COR-L47 (cell line): ENCODE results near the gene CYSRT1.
"Not testable (repeated sequence)": the region's sequence is repeated elsewhere in the genome, so short reads cannot be mapped to it uniquely, and the experiment has no call there.

Experiments
- DNase-seq: peaks from one replicate; lab custom pipeline; 2025; lab: John Stamatoyannopoulos, UW

The CYSRT1 gene

DNA sequence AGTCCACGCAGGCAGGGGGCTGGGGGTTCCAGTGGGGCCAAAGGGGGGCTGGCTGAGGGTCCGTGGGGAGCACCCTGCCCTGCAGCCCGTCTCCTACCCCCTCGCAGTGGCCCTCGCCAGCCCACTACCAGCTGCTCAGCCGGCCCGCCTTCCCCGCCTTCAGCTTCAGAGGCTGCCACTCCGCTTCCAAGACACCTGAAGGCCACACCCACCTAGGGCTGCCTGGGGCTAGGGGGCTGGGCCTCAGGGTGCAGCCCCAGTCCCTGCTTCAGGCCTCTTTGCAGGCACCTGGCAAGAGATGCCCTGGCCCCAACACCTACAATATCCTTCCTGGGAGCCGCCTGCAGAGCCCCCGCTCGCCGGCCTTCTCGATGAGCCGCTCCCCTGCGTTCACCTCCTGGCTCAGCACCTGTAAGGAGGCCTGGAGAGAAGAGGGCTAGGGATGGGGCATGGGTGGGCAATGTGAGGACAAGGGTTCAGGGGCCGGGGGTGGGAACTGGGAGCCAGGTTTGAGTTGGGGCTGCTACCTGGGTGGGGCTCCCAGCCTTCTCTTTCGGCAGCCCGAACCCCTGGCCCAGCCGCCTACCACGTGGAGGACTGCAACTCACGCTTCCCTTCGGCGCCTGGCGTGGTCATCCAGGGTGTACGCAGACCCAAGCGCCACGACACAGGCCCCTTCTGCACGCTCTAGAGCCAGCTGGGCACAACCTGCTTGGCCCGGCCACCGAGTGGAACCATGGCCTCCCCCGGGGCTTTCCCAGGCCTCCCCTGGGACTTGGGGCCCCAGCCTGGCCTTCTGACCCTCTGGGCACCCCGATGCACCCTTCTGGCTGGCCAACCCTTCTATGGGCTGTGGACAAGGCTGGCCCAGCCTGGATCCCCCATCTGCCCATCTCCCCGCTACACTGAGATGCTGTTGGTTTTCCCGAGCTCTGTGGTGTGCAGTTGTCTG, 27.9 kb downstream of the CYSRT1 start:
- no peak for DNase-seq

DNA sequence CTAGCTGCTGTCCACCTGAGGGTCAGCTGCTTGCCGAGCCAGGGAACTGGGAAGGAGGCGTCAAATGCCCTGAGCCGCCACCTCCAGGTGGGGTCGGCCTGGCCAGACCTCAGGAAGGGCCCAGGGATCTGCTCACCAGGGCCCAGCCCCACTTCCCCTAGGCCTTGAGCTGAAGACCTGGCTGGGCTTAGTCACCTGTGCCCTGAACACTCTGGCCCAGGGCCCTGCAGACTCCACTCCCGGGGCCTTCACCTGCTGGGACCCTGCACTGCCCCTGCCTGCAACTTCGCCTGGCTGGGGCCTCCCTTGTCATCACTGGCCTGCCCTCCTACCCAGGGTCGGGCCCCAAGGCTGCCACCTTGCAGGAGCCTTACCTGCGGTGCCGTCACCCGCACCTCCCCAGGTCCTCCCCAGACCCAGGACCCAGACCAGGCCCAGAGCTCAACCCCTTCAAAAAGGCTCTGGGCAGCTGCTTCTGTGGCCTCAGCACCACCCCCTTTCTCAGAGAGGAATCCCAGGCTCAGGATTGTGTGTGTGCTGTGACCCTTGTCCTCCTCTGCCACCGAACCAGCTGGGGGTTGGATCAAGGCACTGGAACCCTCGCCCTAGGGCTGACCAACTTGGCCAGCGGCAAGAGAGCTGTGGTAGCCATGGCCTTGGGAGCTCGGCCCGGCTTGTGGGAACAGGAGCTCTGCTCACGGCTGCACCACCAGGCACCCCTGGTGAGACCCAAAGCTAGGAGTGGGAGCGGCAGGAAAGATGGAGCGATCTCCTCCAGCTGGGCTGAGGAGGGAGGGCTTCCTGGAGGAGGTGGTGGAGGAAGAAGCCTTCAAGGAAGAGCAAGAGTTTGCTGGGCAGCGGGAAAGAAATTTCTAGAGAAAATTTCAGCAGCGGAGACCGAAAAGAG, 29.0 kb downstream of the CYSRT1 start:
- DNase-seq = no peak

DNA sequence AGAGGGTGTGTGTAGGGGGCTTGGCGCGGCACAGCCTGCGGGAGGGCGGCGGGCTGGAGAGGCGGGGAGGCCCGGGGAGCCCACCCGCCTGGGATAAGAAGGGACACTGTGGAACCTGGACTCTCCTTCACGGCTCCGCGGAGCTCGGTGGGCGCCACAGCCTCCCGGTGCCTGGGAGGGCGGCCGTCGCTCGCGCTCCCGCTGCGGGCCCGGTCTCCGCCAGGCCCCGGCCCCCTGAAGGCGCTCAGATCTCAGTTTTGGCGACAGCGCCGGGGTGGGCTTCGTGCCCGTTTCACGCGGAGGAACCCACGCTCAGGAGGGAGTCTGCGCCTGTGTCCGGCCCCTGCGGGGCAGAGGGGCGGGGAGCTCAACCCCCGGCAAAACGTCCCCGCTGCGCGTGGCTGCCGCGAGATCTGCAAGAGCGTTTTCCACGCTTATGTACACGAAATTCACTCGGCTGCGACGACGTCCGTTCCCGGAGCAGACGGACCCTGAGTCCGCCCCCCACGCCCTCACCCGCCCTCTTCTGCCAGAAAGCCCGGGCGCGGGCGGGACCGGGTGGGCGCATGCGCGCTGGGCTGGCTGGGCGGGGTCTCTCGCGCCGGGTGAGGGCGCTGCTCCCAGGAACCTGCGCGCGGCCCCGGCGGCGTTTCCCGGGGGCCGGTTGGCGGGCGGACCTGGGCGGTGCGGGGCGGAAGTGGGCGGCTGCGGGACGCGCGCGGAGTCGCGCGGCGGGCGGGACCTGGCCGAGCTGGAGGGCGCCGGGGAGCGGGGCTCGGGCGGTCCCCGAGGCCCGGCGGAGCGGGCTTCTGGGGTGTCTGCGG, 29.9 kb downstream of the CYSRT1 start, which contains the start of gene NELFB:
NELFB (plus strand) TSS at position 704 of the 824 bp plus-strand sequence.
- DNase-seq = peak; percentile 75

DNA sequence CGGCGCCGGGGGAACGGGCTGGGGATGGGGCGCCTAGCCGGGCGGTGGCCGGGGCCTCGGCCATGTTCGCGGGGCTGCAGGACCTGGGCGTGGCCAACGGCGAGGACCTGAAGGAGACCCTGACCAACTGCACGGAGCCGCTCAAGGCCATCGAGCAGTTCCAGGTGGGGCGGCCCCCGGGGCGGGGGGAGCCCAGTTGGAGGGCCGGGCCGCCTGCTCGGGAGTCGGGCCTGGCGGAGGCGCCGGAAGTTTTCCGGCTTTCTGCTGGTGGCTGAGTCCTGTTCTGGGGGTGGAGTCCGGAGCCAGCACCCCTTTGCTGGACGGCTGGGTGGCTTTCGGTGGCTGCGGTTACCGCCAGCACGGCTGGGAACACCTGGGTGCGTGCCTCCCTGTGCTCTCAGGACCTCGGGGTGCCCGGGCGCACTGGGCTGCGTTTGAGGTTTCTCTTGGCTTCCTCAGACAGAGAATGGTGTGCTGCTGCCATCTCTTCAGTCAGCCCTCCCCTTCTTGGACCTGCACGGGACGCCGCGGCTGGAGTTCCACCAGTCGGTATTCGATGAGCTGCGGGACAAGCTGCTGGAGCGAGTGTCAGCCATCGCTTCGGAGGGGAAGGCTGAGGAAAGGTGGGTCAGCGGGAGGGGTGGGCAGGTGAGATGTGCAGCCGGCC, 30.6 kb downstream of the CYSRT1 start:
- DNase-seq = no peak

DNA sequence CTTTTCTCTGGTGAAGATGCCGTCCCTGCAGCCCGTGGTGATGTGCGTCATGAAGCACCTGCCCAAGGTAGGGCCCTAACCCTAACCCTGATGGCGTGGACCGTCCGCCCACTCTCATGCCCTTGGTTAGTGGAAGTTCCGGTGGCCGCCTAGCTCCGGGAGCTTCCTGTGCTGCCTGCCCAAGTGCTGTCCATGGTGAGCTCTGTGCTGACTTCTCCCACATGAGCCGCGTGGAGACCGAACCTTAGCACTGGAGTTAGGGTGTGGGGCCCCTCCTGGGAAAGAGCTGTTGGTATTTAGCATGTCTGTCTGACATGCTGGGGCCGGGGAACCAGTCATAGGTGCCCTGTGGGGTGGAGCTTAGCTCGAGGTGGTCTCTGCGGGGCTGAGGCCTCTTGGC, 31.4 kb downstream of the CYSRT1 start:
- no peak for DNase-seq

DNA sequence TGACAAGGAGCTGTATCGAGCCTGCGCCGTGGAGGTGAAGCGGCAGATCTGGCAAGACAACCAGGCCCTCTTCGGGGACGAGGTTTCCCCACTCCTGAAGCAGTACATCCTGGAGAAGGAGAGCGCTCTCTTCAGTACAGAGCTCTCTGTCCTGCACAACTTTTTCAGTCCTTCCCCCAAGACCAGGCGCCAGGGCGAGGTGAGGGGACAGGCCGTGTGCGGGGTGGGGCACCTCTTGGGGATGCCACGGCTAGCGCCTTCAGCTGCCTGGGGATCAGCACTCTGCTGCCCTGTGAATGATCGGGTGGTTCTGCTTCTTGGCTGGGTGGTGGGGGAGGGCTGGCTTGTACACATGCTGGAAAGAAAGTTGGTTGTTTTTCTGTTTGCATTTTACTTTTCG, 31.9 kb downstream of the CYSRT1 start:
- DNase-seq = no peak

DNA sequence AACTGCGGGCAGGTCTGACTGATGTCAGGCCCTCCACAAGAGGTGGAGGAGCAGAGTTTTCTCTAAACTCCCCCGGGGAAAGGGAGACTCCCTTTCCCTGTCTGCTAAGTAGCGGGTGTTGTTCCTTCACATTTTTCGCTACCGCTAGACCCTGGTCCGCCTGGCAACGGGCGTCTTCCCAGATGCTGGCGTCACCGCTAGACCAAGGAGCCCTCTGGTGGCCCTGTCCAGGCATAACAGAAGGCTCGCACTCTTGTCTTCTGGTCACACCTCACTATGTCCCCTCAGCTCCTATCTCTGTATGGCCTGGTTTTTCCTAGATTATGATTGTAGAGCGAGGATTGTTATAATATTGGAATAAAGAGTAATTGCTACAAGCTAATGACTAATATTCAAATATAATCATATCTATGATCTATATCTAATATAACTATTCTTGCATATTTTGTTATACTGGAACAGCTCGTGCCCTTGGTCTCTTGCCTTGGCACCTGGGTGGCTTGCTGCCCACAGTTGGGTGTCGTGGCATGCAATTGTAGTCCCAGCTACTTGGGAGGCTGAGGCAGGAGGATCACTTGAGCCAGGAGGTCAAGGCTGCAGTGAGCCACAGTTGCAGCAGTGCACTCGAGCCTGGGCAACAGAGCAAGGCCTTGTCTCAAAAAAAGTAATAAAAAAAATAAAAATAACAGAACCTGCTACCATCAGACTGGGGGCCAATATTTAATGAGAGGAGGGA, 37.4 kb downstream of the CYSRT1 start:
- DNase-seq = not testable (repeated sequence)

DNA sequence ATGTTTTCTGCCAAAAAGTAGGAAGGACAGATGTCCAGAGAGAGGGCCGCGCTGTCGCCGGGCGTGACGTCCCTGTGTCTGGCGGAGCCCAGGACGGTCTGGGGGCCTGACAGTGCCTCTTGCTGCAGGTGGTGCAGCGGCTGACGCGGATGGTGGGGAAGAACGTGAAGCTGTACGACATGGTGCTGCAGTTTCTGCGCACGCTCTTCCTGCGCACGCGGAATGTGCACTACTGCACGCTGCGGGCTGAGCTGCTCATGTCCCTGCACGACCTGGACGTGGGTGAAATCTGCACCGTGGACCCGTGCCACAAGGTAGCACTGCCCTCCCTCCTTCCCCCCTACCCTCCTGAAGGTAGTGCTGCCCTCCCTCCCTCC, 37.9 kb downstream of the CYSRT1 start:
- DNase-seq = no peak

DNA sequence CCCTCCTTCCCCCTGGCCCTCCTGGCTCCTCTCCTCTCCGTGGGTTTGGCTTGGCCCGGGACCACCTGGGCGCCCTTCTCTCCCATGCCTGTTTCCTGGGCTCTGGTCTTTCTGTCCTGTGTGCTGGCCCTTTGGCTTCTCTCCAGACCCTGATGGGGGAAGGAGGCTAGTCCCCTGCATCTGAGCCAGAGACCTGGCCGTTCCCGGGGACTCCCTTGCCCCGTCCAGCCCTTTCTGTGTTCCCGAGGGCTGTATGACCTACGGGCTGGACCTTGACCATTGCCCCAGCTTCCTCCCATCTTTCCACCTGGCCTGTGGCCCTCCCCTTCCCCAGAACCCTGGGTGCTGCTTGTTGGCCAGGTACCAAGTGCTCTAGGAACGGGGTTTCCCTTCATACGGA, 38.5 kb downstream of the CYSRT1 start:
- no peak for DNase-seq

DNA sequence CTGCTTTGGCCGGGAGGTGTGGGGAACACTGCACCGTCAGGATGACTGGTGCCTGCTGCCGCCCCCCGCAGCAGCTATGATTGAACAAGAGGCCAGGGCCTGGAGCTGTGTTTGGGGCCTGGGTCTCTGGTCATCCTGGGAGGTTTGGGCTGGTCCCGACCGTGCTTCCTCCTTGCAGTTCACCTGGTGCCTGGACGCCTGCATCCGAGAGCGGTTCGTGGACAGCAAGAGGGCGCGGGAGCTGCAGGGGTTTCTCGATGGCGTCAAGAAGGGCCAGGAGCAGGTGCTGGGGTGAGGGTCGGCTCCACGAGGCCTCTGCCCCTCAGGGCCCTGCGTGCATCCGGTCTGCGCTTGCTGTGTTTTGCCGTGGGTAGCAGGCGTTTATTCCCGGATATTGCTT, 39.1 kb downstream of the CYSRT1 start:
- DNase-seq = no peak

DNA sequence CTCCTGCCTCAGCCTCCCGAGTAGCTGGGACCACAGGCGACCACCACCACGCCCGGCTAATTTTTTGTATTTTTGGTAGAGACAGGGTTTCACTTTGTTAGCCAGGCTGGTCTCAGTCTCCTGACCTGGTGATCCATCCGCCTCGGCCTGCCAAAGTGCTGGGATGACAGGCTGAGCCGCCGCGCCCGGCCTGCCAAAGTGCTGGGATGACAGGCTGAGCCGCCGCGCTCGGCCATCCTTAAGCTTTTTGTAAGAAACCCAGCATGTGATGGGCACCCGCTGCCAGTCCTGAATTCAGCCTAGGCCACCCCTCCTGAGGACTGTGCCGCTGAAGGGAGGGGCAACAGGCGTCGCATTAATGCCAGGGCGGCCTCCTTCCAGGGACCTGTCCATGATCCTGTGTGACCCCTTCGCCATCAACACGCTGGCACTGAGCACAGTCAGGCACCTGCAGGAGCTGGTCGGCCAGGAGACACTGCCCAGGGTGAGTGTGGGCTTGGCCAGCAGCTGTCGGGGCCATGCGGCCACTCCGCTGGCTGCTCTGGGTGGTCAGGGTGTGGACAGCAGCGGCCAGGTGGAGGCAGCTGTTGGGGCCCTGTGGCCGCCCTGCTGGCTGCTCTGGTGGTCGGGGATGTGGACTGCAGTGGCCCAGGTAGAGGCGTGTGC, 40.7 kb downstream of the CYSRT1 start:
- no peak for DNase-seq

DNA sequence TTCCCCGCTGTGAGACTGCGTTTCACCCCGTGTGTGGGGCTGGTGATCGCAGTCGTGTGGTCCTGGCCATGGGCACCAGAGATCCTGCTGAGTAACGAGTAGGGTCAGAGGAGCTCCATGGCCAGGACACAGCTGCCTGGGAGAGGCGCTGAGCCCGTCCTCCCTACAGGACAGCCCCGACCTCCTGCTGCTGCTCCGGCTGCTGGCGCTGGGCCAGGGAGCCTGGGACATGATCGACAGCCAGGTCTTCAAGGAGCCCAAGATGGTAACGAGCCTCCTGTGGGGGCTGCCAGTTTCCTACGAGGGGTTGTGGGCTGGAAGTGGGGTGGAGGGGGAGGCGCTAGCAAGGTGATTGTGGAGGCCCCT, 41.2 kb downstream of the CYSRT1 start:
- no peak for DNase-seq

DNA sequence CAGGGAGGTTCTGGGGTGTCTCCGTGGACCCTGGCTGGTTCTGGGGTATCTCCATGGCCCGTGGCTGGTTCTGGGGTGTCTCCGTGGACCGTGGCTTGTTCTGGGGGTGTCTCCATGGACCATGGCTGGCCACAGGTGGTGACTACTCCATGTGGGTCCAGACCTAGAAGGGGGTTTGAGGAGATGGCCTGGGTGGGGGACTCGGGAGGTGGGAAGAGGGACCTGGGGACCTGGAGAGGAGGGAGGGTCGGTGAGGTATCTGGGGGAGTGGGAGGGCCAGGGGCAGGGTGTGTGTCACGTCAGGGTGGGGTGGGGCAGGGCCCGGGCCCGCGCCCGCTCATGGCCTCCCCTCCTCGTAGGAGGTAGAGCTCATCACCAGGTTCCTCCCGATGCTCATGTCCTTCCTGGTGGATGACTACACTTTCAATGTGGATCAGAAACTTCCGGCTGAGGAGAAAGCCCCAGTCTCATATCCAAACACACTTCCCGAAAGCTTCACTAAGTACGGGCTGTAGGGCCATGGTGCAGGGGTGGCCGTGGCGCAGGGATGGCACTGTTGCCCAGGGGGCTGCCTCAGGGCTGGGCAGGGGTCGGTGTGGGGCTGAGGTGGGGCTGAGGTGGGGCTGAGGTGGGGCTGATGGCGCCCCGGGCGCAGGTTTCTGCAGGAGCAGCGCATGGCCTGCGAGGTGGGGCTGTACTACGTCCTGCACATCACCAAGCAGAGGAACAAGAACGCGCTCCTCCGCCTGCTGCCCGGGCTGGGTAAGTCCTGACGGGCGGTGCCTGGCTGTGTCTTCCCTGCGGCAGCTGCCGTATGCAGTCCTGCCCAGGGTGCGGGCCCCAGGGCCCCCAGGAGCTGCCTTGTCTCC, 41.8 kb downstream of the CYSRT1 start:
- DNase-seq = no peak

DNA sequence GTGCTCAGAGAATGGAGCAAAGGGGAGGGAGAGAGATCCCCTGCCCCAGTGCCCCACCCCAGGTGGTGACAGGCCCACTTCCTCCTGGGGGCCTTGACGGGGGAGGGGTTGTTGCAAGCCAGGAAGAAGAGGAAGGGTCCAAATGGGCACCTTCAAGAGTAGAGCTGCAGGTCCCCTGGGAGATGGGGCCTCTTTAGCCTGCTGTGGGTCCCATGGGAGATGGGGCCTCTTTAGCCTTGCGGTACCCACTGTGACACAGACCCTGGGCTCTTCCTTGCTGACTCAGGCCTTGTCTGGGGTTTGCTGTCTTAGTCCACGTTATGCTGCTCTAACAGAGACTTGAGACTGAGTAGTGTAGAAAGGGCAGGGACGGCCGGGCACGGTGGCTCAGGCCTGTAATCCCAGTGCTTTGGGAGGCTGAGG, 43.0 kb downstream of the CYSRT1 start:
- no peak for DNase-seq

DNA sequence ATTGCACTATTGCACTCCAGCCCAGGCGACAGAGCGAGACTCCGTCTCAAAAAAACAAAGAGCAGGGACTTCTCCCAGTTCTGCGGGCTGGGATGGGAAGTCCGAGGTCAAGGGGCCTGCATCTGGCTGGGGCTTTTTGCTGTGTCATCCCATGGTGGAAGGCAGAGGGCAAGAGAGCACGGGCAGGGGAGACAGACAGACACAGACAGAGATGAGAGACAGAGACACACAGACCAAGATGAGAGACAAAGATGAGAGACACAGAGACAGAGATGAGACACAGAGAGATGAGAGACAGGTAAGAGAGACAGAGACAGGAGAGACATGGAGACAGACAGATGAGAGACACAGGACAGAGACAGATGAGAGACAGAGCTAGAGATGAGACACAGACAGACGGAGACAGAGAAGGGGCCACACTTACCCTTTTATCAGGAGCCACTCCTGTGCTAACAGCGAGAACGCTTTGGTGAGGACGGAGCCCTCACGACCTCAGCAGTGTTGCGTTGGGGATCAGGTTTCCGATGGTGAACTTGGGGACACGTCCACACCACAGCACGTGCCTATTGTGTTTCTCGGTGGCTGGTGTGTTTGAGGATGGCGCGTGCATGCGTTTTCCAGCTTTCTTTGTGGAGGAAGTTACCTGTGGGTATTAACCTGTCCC, 43.7 kb downstream of the CYSRT1 start:
- DNase-seq = no peak

DNA sequence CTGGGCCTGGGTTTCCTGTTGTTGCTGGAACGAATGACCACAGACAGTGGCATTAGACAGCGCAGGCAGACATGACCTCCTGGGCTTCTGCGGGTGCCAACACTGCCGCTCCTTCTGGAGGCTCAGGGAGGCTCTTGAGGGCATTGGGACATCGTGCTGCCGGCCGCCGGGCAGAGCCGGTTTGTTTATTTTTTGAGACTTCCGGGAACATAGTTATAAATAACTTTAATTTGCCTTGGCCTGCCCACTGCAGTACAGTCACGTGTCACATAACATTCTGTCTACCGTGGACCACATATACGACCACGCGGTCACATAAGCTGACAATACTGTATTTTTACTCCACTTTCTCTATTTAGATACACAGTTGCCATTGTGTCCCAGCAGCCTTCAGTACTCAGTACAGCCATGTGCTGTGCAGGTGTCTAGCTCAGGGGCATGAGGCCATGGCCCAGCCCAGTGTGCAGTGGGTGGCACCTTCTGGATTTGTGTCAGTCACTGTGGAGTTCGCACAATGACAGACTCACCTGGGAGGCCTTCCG, 44.3 kb downstream of the CYSRT1 start:
- DNase-seq = no peak

DNA sequence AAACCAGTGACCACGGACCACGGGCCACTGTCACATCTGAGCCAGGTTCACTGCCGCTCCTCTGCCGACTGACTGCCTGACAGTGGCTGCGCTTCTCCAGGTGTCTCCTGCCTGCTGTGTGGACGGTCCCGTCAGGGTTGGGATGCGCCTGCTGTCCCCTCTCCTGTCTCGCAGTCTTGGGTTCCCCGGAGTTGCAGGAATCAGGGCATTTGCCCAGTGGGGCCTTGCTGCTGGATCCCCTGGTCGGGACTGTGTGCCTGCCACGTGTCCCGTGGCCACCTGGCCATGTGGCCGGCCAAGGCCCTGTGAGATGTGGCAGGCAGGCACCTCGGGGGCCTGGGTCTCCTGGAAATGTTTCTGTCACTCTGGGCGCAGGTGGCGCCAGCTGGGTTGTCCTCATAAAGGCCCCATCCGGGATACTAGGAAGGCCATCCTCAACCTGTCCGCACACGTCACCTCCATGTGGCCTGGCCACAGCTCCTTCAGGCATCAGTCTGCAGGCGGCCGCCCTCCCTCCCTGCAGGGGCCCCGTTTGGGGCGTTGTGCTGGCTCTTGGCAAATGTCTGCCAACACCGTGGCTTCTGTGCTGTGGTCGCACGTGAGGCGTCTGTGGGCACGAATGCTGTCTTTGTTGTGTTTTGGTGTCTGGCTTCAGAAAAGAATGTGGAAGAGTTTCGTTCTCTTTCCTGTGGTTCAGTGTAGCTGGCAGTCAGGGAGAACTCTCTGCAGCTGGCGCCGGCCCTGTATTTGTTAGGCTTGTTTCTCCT, 46.1 kb downstream of the CYSRT1 start:
- no peak for DNase-seq

DNA sequence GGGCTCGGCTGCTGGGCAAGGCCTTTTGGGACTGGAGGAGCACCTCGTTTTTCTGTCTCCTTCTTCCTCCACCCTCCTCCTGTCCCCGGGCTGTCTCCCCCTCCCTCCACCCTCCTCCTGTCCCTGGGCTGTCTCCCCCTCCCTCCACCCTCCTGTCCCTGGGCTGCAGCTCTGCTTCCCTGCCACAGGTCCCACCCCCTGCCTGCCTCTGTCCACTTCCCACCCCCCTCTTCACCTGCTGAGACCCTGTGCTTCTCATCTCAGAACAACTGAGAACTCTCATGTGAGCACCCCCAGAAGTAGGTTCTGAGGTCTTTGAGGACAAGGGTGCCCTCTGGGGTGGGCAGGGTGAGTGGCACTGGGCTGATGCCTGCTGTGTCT, 46.7 kb downstream of the CYSRT1 start:
- DNase-seq = no peak
